ENCODE measurements around the gene ABCG1.

- TF ChIP-seq, protein P1, sequence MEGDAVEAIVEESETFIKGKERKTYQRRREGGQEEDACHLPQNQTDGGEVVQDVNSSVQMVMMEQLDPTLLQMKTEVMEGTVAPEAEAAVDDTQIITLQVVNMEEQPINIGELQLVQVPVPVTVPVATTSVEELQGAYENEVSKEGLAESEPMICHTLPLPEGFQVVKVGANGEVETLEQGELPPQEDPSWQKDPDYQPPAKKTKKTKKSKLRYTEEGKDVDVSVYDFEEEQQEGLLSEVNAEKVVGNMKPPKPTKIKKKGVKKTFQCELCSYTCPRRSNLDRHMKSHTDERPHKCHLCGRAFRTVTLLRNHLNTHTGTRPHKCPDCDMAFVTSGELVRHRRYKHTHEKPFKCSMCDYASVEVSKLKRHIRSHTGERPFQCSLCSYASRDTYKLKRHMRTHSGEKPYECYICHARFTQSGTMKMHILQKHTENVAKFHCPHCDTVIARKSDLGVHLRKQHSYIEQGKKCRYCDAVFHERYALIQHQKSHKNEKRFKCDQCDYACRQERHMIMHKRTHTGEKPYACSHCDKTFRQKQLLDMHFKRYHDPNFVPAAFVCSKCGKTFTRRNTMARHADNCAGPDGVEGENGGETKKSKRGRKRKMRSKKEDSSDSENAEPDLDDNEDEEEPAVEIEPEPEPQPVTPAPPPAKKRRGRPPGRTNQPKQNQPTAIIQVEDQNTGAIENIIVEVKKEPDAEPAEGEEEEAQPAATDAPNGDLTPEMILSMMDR (IDR thresholded peaks at IDR 0.05) = no peak
- no peak for TF ChIP-seq EP300 (IDR thresholded peaks at IDR 0.05)
Measured at GRCh38 chr21:42289926-42290325, 71.0 kb downstream of the ABCG1 start.
